ENCODE results near the gene RMDN3.

RMDN3 gene

DNA sequence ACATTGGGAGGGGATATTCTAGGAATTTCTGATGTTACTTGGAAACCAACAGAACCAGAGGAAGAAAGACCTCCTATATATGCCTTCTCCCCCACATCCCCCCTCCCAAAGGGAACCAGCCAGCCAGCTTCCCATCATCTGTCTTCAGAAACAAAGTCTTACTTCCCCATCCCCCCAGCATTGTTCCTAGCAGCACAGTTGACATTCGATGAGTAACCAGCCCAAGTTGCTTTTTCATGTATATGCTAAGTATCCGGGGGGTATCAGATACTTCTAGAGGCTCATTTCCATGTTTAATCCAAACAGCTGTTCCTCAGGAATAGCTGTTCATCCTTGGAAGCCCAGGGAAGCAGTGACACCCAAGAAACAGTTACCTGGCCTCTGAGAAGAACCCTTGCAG lies 16.0 kb downstream of the RMDN3 start:
- DNase-seq (ENCODE audit: low read depth in 1 of 2, low spot score in 1 of 2), result no peak
- no peak for TF ChIP-seq SPI1 (IDR thresholded peaks at IDR 0.05; ENCODE audit: borderline replicate concordance, low read depth)
- no peak for TF ChIP-seq POLR2AphosphoS5 (IDR thresholded peaks at IDR 0.05; ENCODE audit: low read depth)
- TF ChIP-seq, protein P1, sequence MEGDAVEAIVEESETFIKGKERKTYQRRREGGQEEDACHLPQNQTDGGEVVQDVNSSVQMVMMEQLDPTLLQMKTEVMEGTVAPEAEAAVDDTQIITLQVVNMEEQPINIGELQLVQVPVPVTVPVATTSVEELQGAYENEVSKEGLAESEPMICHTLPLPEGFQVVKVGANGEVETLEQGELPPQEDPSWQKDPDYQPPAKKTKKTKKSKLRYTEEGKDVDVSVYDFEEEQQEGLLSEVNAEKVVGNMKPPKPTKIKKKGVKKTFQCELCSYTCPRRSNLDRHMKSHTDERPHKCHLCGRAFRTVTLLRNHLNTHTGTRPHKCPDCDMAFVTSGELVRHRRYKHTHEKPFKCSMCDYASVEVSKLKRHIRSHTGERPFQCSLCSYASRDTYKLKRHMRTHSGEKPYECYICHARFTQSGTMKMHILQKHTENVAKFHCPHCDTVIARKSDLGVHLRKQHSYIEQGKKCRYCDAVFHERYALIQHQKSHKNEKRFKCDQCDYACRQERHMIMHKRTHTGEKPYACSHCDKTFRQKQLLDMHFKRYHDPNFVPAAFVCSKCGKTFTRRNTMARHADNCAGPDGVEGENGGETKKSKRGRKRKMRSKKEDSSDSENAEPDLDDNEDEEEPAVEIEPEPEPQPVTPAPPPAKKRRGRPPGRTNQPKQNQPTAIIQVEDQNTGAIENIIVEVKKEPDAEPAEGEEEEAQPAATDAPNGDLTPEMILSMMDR (IDR thresholded peaks at IDR 0.05; ENCODE audit: insufficient read depth, low read length), result no peak
- TF ChIP-seq, protein P2, sequence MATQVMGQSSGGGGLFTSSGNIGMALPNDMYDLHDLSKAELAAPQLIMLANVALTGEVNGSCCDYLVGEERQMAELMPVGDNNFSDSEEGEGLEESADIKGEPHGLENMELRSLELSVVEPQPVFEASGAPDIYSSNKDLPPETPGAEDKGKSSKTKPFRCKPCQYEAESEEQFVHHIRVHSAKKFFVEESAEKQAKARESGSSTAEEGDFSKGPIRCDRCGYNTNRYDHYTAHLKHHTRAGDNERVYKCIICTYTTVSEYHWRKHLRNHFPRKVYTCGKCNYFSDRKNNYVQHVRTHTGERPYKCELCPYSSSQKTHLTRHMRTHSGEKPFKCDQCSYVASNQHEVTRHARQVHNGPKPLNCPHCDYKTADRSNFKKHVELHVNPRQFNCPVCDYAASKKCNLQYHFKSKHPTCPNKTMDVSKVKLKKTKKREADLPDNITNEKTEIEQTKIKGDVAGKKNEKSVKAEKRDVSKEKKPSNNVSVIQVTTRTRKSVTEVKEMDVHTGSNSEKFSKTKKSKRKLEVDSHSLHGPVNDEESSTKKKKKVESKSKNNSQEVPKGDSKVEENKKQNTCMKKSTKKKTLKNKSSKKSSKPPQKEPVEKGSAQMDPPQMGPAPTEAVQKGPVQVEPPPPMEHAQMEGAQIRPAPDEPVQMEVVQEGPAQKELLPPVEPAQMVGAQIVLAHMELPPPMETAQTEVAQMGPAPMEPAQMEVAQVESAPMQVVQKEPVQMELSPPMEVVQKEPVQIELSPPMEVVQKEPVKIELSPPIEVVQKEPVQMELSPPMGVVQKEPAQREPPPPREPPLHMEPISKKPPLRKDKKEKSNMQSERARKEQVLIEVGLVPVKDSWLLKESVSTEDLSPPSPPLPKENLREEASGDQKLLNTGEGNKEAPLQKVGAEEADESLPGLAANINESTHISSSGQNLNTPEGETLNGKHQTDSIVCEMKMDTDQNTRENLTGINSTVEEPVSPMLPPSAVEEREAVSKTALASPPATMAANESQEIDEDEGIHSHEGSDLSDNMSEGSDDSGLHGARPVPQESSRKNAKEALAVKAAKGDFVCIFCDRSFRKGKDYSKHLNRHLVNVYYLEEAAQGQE (IDR thresholded peaks at IDR 0.05; ENCODE audit: insufficient replicate concordance, low read depth), result no peak
- no peak for TF ChIP-seq GABPA (IDR thresholded peaks at IDR 0.05; ENCODE audit: low read depth)
- Histone ChIP-seq H3K27me3 (ENCODE audit: insufficient read depth, poor library complexity, severe bottlenecking) (no peaks in the 10 kb centered on the region), H3K4me3 (replicated peaks; ENCODE audit: insufficient read depth, low read length) (no peak overlapping the region), H3K27ac (replicated peaks) (no peak overlapping the region)

DNA sequence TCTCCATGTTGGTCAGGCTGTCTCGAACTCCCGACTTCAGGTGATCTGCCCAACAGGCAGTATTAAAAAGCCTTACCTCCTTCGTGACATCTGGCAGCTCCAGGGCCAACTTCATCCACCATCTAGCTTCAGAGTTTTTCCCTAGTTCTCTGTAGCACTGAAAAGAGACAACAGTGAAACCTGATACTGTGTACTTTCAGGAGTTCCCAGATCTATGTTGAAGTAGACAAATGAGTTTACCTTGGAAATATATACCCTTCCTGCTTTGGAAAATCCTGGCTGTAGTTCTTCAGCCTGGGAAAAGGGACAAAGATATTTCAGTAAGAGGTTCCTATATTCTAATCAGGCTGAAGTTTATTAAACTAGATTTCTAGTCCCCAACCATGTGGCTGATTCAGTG lies 18.0 kb downstream of the RMDN3 start:
- Histone ChIP-seq H3K27ac (replicated peaks) (no peak overlapping the region), H3K4me3 (replicated peaks; ENCODE audit: insufficient read depth, low read length) (no peak overlapping the region), H3K27me3 (ENCODE audit: insufficient read depth, poor library complexity, severe bottlenecking) (no peaks in the 10 kb centered on the region)
- DNase-seq (ENCODE audit: low read depth in 1 of 2, low spot score in 1 of 2), result no peak
- TF ChIP-seq, protein P1 (IDR thresholded peaks at IDR 0.05; ENCODE audit: insufficient read depth, low read length), result no peak
- TF ChIP-seq GABPA (IDR thresholded peaks at IDR 0.05; ENCODE audit: low read depth) (no peak), SPI1 (IDR thresholded peaks at IDR 0.05; ENCODE audit: borderline replicate concordance, low read depth) (no peak), POLR2AphosphoS5 (IDR thresholded peaks at IDR 0.05; ENCODE audit: low read depth) (no peak)
- TF ChIP-seq, protein P2 (IDR thresholded peaks at IDR 0.05; ENCODE audit: insufficient replicate concordance, low read depth), result no peak

DNA sequence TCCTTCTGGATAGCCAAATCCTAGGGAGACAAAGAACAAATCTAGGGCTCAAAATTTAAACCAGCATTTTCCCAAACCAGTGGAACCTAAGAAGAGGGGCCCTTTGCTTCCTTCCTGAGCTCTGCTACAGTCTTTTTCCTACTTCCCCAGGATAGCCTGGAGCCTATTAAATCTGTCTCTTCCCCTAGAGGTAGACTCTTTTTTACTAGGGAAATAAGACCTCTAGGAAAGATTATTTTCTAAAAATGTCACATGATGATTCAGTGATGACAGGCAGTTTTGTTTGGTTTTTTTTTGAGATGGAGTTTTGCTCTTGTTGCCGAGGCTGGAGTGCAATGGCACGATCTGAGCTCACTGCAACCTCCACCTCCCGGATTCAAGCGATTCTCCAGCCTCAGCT lies 18.5 kb downstream of the RMDN3 start:
- Histone ChIP-seq H3K27me3 (ENCODE audit: insufficient read depth, poor library complexity, severe bottlenecking) (no peaks in the 10 kb centered on the region), H3K27ac (replicated peaks) (no peak overlapping the region), H3K4me3 (replicated peaks; ENCODE audit: insufficient read depth, low read length) (no peak overlapping the region)
- no peak for DNase-seq (ENCODE audit: low read depth in 1 of 2, low spot score in 1 of 2)
- TF ChIP-seq GABPA (IDR thresholded peaks at IDR 0.05; ENCODE audit: low read depth), result no peak
- TF ChIP-seq, protein P2 (IDR thresholded peaks at IDR 0.05; ENCODE audit: insufficient replicate concordance, low read depth), result no peak
- TF ChIP-seq SPI1 (IDR thresholded peaks at IDR 0.05; ENCODE audit: borderline replicate concordance, low read depth), result no peak
- TF ChIP-seq, protein P1 (IDR thresholded peaks at IDR 0.05; ENCODE audit: insufficient read depth, low read length), result no peak
- no peak for TF ChIP-seq POLR2AphosphoS5 (IDR thresholded peaks at IDR 0.05; ENCODE audit: low read depth)
